Neuronal stem cell (in vitro differentiated cells): ENCODE data around the gene FANCM.

Source experiments
- DNase-seq: peaks from one replicate; pipeline ENCODE4 v3.0.0-alpha.2; 2013; ENCODE audit warnings: low spot score
- H2AFZ ChIP-seq: one replicate; pipeline ENCODE4 v1.6.1; 2013; ENCODE audit warnings: mild to moderate bottlenecking, low read length, inconsistent platforms
- H2AK5ac ChIP-seq: 2 replicates; pipeline ENCODE4 v1.6.1; 2013; ENCODE audit warnings: low read depth, mild to moderate bottlenecking, inconsistent platforms, low read length, moderate library complexity, mixed read lengths
- H2BK120ac ChIP-seq: 2 replicates; pipeline ENCODE4 v1.6.1; 2013; ENCODE audit warnings: low read depth, mild to moderate bottlenecking, inconsistent platforms, low read length, moderate library complexity, mixed read lengths
- H2BK12ac ChIP-seq: one replicate; pipeline ENCODE4 v1.6.1; 2013; ENCODE audit warnings: low read length, inconsistent platforms
- H2BK15ac ChIP-seq: 2 replicates; pipeline ENCODE4 v1.6.1; 2013; ENCODE audit warnings: mild to moderate bottlenecking, low read length, inconsistent platforms, mixed read lengths
- H2BK5ac ChIP-seq: one replicate; pipeline ENCODE4 v1.6.1; 2013; ENCODE audit warnings: inconsistent platforms, mild to moderate bottlenecking, low read length, moderate library complexity
- H3K14ac ChIP-seq: one replicate; pipeline ENCODE4 v1.6.1; 2013; ENCODE audit warnings: low read length, inconsistent platforms
- H3K18ac ChIP-seq: 2 replicates; pipeline ENCODE4 v1.6.1; 2013; ENCODE audit warnings: low read length, inconsistent platforms
- H3K23ac ChIP-seq: 2 replicates; pipeline ENCODE4 v1.6.1; 2013; ENCODE audit warnings: low read depth, mild to moderate bottlenecking, mixed read lengths, low read length, inconsistent platforms; ENCODE audit not compliant: poor library complexity
- H3K27ac ChIP-seq: replicated peaks from 3 replicates; pipeline ENCODE4 v1.5.1; 2013; ENCODE audit warnings: low read length, inconsistent platforms
- H3K27me3 ChIP-seq, 3 experiments: 2 replicates each; pipeline ENCODE4 v1.6.1; 2013; ENCODE audit warnings: low read length in 3 of 3, mild to moderate bottlenecking in 2 of 3, inconsistent platforms in 1 of 3, low read depth in 1 of 3, mixed read lengths in 1 of 3, moderate library complexity in 1 of 3; ENCODE audit not compliant: control insufficient read depth in 3 of 3, insufficient read depth in 3 of 3
- H3K36me3 ChIP-seq, 2 donors: replicated peaks in 1 of 2; 2 replicates each; pipeline ENCODE4 v1.6.1; 2013; ENCODE audit warnings: low read length in 2 of 2; ENCODE audit not compliant: control insufficient read depth in 2 of 2, insufficient read depth in 2 of 2
- H3K4ac ChIP-seq: 2 replicates; pipeline ENCODE4 v1.6.1; 2013; ENCODE audit warnings: inconsistent platforms, mild to moderate bottlenecking, low read length, moderate library complexity
- H3K4me1 ChIP-seq, 2 donors: 1 replicate in 1 of 2; 2 replicates in 1 of 2; pipeline ENCODE4 v1.6.1; 2013; ENCODE audit warnings: low read length in 2 of 2, low read depth in 1 of 2; ENCODE audit not compliant: control insufficient read depth in 2 of 2, insufficient read depth in 1 of 2
- H3K4me2 ChIP-seq: one replicate; pipeline ENCODE4 v1.6.1; 2013; ENCODE audit warnings: mild to moderate bottlenecking, low read length, inconsistent platforms; ENCODE audit not compliant: insufficient read depth, poor library complexity, severe bottlenecking
- H3K4me3 ChIP-seq, 2 donors: 2 replicates each; pipeline ENCODE4 v1.5.1; 2013; ENCODE audit warnings: low read length in 2 of 2, mild to moderate bottlenecking in 2 of 2, inconsistent platforms in 1 of 2, moderate library complexity in 1 of 2
- H3K79me1 ChIP-seq: one replicate; pipeline ENCODE4 v1.6.1; 2013; ENCODE audit warnings: low read depth, mild to moderate bottlenecking, inconsistent platforms, low read length, moderate library complexity
- H3K9ac ChIP-seq: one replicate; pipeline ENCODE4 v1.6.1; 2013; ENCODE audit warnings: mild to moderate bottlenecking, low read depth, low read length, inconsistent platforms; ENCODE audit not compliant: poor library complexity
- H3K9me3 ChIP-seq, 2 donors: replicated peaks in 1 of 2; 2 replicates each; pipeline versions ENCODE3 to v1.6.1; 2013; ENCODE audit warnings: low read length in 2 of 2, mild to moderate bottlenecking in 2 of 2, inconsistent platforms in 1 of 2, low read depth in 1 of 2, mixed read lengths in 1 of 2, moderate library complexity in 1 of 2; ENCODE audit not compliant: control insufficient read depth in 2 of 2, insufficient read depth in 1 of 2
- H4K8ac ChIP-seq: one replicate; pipeline ENCODE4 v1.6.1; 2013; ENCODE audit warnings: low read depth, mild to moderate bottlenecking, inconsistent platforms, low read length, moderate library complexity
- H4K91ac ChIP-seq: one replicate; pipeline ENCODE4 v1.6.1; 2013; ENCODE audit warnings: low read length, low read depth, mild to moderate bottlenecking, inconsistent platforms; ENCODE audit not compliant: poor library complexity
- WGBS, 2 donors: extraction: QIAGEN DNeasy Blood & Tissue Kit; methylation state at CpG; one replicate each; pipeline ENCODE4 v1.1.7; 2013; ENCODE audit warnings: missing lambda C conversion rate in 2 of 2, mixed read lengths in 1 of 2; ENCODE audit not compliant: insufficient read length in 2 of 2, insufficient replicate concordance in 1 of 2; ENCODE audit errors: extremely low coverage in 2 of 2; 5-methylcytosine and 5-hydroxymethylcytosine counted together

The FANCM gene

GRCh38 chr14:45095143-45095542, 40.6 kb upstream of the FANCM start:
- H3K36me3 ChIP-seq, result peaks cover 8 to 80% of the 10 kb centered on the region in 2 donors
- peaks cover 0 to 10% of the 10 kb centered on the region in 2 donors for H3K9me3 ChIP-seq
- H2AK5ac ChIP-seq, result no peak overlapping the region
- no peak overlapping the region for H3K4me3 ChIP-seq
- no peak overlapping the region for H3K23ac ChIP-seq
- H3K4ac ChIP-seq, result no peak overlapping the region
- H2BK12ac ChIP-seq, result no peak overlapping the region
- H2BK120ac ChIP-seq, result no peak overlapping the region
- no peak overlapping the region for H3K9ac ChIP-seq
- H2AFZ ChIP-seq, result no peak overlapping the region
- no CpG with 5 or more reads among the region's 4 CpGs for WGBS, 2 donors
- no peak overlapping the region for H3K14ac ChIP-seq
- no peak overlapping the region for H3K18ac ChIP-seq
- H3K4me2 ChIP-seq, result no peak overlapping the region
- no peak for DNase-seq
- H3K27ac ChIP-seq, result no peak overlapping the region
- H2BK15ac ChIP-seq, result no peak overlapping the region
- no peak overlapping the region for H2BK5ac ChIP-seq
- no peaks in the 10 kb centered on the region for H3K27me3 ChIP-seq
- H3K79me1 ChIP-seq, result no peaks in the 10 kb centered on the region
- H3K4me1 ChIP-seq, result no peaks in the 10 kb centered on the region
- no peak overlapping the region for H4K8ac ChIP-seq
- H4K91ac ChIP-seq, result no peak overlapping the region

- Histone ChIP-seq H3K27me3 (no peaks in the 10 kb centered on the region), H3K9ac (no peak overlapping the region), H2BK120ac (no peak overlapping the region), H3K27ac (no peak overlapping the region), H3K79me1 (no peaks in the 10 kb centered on the region), H2BK12ac (no peak overlapping the region), H3K14ac (no peak overlapping the region), H2BK15ac (no peak overlapping the region), H3K9me3 (peaks cover 0 to 10% of the 10 kb centered on the region in 2 donors), H2AK5ac (no peak overlapping the region), H4K91ac (no peak overlapping the region), H4K8ac (no peak overlapping the region), H3K4me3 (no peak overlapping the region), H3K4me1 (no peaks in the 10 kb centered on the region), H3K23ac (no peak overlapping the region), H3K4me2 (no peak overlapping the region), H2BK5ac (no peak overlapping the region), H3K18ac (no peak overlapping the region), H3K4ac (no peak overlapping the region), H2AFZ (no peak overlapping the region), H3K36me3 (peaks cover 9 to 88% of the 10 kb centered on the region in 2 donors)
- DNase-seq, result no peak
- no CpG with 5 or more reads among the region's 4 CpGs for WGBS, 2 donors
These were observed 39.5 kb upstream of the FANCM start for GRCh38 chr14:45096218-45096617.

GRCh38 chr14:45103806-45104205, 31.9 kb upstream of the FANCM start:
- Histone ChIP-seq H3K4me2 (no peak overlapping the region), H2BK12ac (no peak overlapping the region)
- DNase-seq, result peak; percentile 17

GRCh38 chr14:45104561-45104960, 31.2 kb upstream of the FANCM start:
- H2BK15ac ChIP-seq, result no peak overlapping the region
- H3K4me1 ChIP-seq, result no peaks in the 10 kb centered on the region
- H2BK5ac ChIP-seq, result no peak overlapping the region
- H2BK120ac ChIP-seq, result no peak overlapping the region
- H3K36me3 ChIP-seq, result peaks cover 13 to 100% of the 10 kb centered on the region in 2 donors
- no peaks in the 10 kb centered on the region for H3K27me3 ChIP-seq
- H3K4me3 ChIP-seq, result no peak overlapping the region
- H2AFZ ChIP-seq, result no peak overlapping the region
- H3K79me1 ChIP-seq, result no peaks in the 10 kb centered on the region
- no peak overlapping the region for H3K14ac ChIP-seq
- no peaks in the 10 kb centered on the region for H3K9me3 ChIP-seq
- H4K91ac ChIP-seq, result no peak overlapping the region
- no CpG with 5 or more reads among the region's 1 CpG for WGBS, 2 donors
- H3K18ac ChIP-seq, result no peak overlapping the region
- no peak overlapping the region for H4K8ac ChIP-seq
- DNase-seq, result no peak
- no peak overlapping the region for H3K23ac ChIP-seq
- H3K4me2 ChIP-seq, result no peak overlapping the region
- H2BK12ac ChIP-seq, result no peak overlapping the region
- no peak overlapping the region for H3K4ac ChIP-seq
- no peak overlapping the region for H2AK5ac ChIP-seq
- H3K27ac ChIP-seq, result no peak overlapping the region
- no peak overlapping the region for H3K9ac ChIP-seq

More at GRCh38 chr14:45103806-45104205, 31.9 kb upstream of the FANCM start:
- H3K9me3 ChIP-seq, result no peaks in the 10 kb centered on the region
- no peak overlapping the region for H2BK120ac ChIP-seq
- H3K27me3 ChIP-seq, result no peaks in the 10 kb centered on the region
- no peak overlapping the region for H3K27ac ChIP-seq
- H3K23ac ChIP-seq, result no peak overlapping the region
- no peak overlapping the region for H4K91ac ChIP-seq
- H3K9ac ChIP-seq, result no peak overlapping the region
- no peak overlapping the region for H2BK5ac ChIP-seq
- H3K14ac ChIP-seq, result no peak overlapping the region
- H3K18ac ChIP-seq, result no peak overlapping the region
- H3K4me1 ChIP-seq, result no peaks in the 10 kb centered on the region
- no peak overlapping the region for H4K8ac ChIP-seq
- H2AK5ac ChIP-seq, result no peak overlapping the region
- no peak overlapping the region for H3K4ac ChIP-seq
- H3K79me1 ChIP-seq, result no peaks in the 10 kb centered on the region
- H2BK15ac ChIP-seq, result no peak overlapping the region
- no peak overlapping the region for H3K4me3 ChIP-seq
- peaks cover 10 to 99% of the 10 kb centered on the region in 2 donors for H3K36me3 ChIP-seq
- H2AFZ ChIP-seq, result no peak overlapping the region
